Neural cell (in vitro differentiated cells): ENCODE results near the gene TXNIP. TPM values are rescaled to one million over a fixed set of nuclear protein-coding genes. Genes with fewer than 3 reads are reported as not detected.

Experiments
- H2AFZ ChIP-seq: fragments of 200-600, 300-800 bp; sonication (generic), shearing (Covaris generic); 2 replicates; pipeline ENCODE4 v1.6.0; 2014; ENCODE audit warnings: low read depth, mild to moderate bottlenecking, antibody characterized with exemption, low read length, moderate library complexity
- H3F3A ChIP-seq: fragments of 200-600 bp; shearing (Covaris generic); 2 replicates; pipeline ENCODE4 v1.6.1; 2016; ENCODE audit warnings: mild to moderate bottlenecking, moderate library complexity, mixed read lengths, antibody characterized with exemption, low read length; ENCODE audit not compliant: insufficient read depth, poor library complexity, severe bottlenecking
- H3K27ac ChIP-seq: fragments of 200-600, 300-800 bp; sonication (generic), shearing (Covaris generic); 2 replicates; pipeline ENCODE4 v1.5.1; 2014; ENCODE audit warnings: mild to moderate bottlenecking, low read length, moderate library complexity
- H3K27me3 ChIP-seq: fragments of 300-800, 200-600 bp; sonication (generic), shearing (Covaris generic); 2 replicates; pipeline ENCODE4 v1.6.0; 2014; ENCODE audit warnings: mild to moderate bottlenecking, low read depth, low read length, moderate library complexity; ENCODE audit not compliant: insufficient read depth
- H3K36me3 ChIP-seq: fragments of 300-800, 200-600 bp; sonication (generic), shearing (Covaris generic); 2 replicates; pipeline ENCODE4 v1.5.1; 2014; ENCODE audit warnings: mild to moderate bottlenecking, antibody characterized with exemption, low read length, moderate library complexity; ENCODE audit not compliant: insufficient read depth
- H3K4me2 ChIP-seq: fragments of 300-800, 200-600 bp; sonication (generic), shearing (Covaris generic); 2 replicates; pipeline ENCODE4 v1.6.0; 2014; ENCODE audit warnings: mild to moderate bottlenecking, low read length
- H3K4me3 ChIP-seq: fragments of 300-800, 200-600 bp; sonication (generic), shearing (Covaris generic); 2 replicates; pipeline ENCODE4 v1.5.1; 2014; ENCODE audit warnings: mild to moderate bottlenecking, low read length, moderate library complexity
- H3K79me2 ChIP-seq: fragments of 200-600 bp; shearing (Covaris generic); replicated peaks from 2 replicates; pipeline ENCODE4 v1.6.0; 2014; ENCODE audit warnings: mild to moderate bottlenecking, low read length, moderate library complexity; ENCODE audit not compliant: insufficient read depth
- H3K9ac ChIP-seq: fragments of 300-800, 200-600 bp; sonication (generic), shearing (Covaris generic); 2 replicates; pipeline ENCODE4 v1.6.1; 2016; ENCODE audit warnings: mild to moderate bottlenecking, low read length, mixed read lengths
- H3K9me2 ChIP-seq: fragments of 200-600 bp; shearing (Covaris generic); 2 replicates; pipeline ENCODE4 v1.6.1; 2016; ENCODE audit warnings: mild to moderate bottlenecking, low read length, mixed read lengths; ENCODE audit not compliant: insufficient read depth
- H3K9me3 ChIP-seq: fragments of 200-600, 300-800 bp; sonication (generic), shearing (Covaris generic); 2 replicates; pipeline ENCODE4 v1.6.1; 2016; ENCODE audit warnings: mild to moderate bottlenecking, mixed run types, low read length, moderate library complexity, mixed read lengths
- H4K20me1 ChIP-seq: fragments of 200-600 bp; shearing (Covaris generic); 2 replicates; pipeline ENCODE4 v1.6.1; 2016; ENCODE audit warnings: mild to moderate bottlenecking, mixed run types; ENCODE audit not compliant: insufficient read depth
- EP300 ChIP-seq: fragments of 450-650 bp; conservative IDR thresholded peaks from 2 replicates; pipeline ENCODE4 v1.6.1; 2014; ENCODE audit warnings: antibody characterized with exemption, mild to moderate bottlenecking, moderate library complexity; ENCODE audit not compliant: poor library complexity, severe bottlenecking
- EZH2 ChIP-seq: fragments of 200-600, 300-800 bp; shearing (Covaris generic), sonication (generic); IDR thresholded peaks from 2 replicates; pipeline ENCODE4 v1.6.1; 2014; ENCODE audit warnings: antibody characterized with exemption, low read length, borderline replicate concordance, mild to moderate bottlenecking; ENCODE audit not compliant: insufficient read depth, poor library complexity, severe bottlenecking
- POLR2AphosphoS5 ChIP-seq: IDR thresholded peaks from 2 replicates; pipeline ENCODE4 v1.6.1; 2012
- RAD21 ChIP-seq: fragments of 450-650 bp; conservative IDR thresholded peaks from 2 replicates; pipeline ENCODE4 v1.6.1; 2014; ENCODE audit warnings: antibody characterized with exemption, mild to moderate bottlenecking, moderate library complexity
- SMC3 ChIP-seq: fragments of 450-650 bp; conservative IDR thresholded peaks from 2 replicates; pipeline ENCODE4 v1.6.1; 2014; ENCODE audit warnings: antibody characterized with exemption, mild to moderate bottlenecking, moderate library complexity; ENCODE audit not compliant: poor library complexity
- TAF1 ChIP-seq: IDR thresholded peaks from 2 replicates; pipeline ENCODE4 v1.6.1; 2012; ENCODE audit warnings: low read depth
- polyA plus RNA-seq: library from polyadenylated mRNA; depleted of rRNA; stranded (reverse); fragments of >200 nt; gene quantifications from 2 replicates; pipeline ENCODE4 v1.2.3, GENCODE V29; 2014
- TF ChIP-seq, protein P1 (sequence below): IDR thresholded peaks from 2 replicates; pipeline ENCODE4 v1.6.1; 2012; ENCODE audit warnings: borderline replicate concordance
- TF ChIP-seq, protein P2 (sequence below): fragments of 450-650 bp; IDR thresholded peaks from 2 replicates; pipeline ENCODE4 v1.5.1; 2014; ENCODE audit warnings: antibody characterized with exemption, mild to moderate bottlenecking, moderate library complexity; ENCODE audit not compliant: poor library complexity, severe bottlenecking

Gene TXNIP
- polyA plus RNA-seq, 1 donor from 2014 or later: 140 TPM

DNA sequence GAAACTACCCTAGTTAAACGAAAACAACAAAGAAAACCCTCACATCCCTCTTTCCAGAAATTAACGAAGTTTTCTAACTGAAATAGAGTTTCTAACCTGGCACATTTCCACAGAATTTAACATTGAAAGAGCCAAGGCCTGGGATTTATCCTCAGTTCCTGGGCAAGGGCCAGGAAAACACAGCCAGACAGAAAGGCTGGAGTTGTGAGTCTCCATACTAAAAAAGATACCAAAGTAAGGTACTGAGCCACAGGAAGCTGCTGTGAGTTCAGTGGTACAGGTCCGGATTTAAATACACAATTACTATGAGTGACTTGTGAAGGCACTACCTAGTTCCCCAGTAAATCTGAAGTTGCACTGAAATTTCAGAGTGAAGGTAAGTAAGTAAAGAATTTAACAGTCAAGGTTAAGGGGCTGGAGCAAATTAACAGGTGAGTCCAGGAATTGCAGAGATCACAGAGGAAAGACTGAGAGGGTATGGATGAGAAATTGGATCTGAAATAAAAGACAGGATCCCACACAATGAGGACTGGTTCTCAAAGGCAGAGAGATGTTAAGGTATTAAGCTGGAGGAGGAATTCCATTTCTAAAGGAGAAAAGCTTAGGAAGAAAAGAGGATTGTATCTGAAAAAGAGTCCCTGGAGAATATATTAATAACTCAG, 39.5 kb downstream of the TXNIP start:
- Histone ChIP-seq H3K9ac (peak overlapping the region; percentile 86), H2AFZ (peak overlapping the region; percentile 2), H3K9me3 (no peaks in the 10 kb centered on the region), H3K9me2 (no peaks in the 10 kb centered on the region), H4K20me1 (no peaks in the 10 kb centered on the region), H3K27me3 (peaks cover 19% of the 10 kb centered on the region), H3K27ac (peak overlapping the region; percentile 82), H3F3A (no peaks in the 10 kb centered on the region), H3K36me3 (no peaks in the 10 kb centered on the region), H3K4me3 (peak overlapping the region; percentile 77), H3K79me2 (peaks cover 45% of the 10 kb centered on the region), H3K4me2 (peak overlapping the region; percentile 68)
- TF ChIP-seq TAF1: peak; percentile 61
- TF ChIP-seq, protein P1, sequence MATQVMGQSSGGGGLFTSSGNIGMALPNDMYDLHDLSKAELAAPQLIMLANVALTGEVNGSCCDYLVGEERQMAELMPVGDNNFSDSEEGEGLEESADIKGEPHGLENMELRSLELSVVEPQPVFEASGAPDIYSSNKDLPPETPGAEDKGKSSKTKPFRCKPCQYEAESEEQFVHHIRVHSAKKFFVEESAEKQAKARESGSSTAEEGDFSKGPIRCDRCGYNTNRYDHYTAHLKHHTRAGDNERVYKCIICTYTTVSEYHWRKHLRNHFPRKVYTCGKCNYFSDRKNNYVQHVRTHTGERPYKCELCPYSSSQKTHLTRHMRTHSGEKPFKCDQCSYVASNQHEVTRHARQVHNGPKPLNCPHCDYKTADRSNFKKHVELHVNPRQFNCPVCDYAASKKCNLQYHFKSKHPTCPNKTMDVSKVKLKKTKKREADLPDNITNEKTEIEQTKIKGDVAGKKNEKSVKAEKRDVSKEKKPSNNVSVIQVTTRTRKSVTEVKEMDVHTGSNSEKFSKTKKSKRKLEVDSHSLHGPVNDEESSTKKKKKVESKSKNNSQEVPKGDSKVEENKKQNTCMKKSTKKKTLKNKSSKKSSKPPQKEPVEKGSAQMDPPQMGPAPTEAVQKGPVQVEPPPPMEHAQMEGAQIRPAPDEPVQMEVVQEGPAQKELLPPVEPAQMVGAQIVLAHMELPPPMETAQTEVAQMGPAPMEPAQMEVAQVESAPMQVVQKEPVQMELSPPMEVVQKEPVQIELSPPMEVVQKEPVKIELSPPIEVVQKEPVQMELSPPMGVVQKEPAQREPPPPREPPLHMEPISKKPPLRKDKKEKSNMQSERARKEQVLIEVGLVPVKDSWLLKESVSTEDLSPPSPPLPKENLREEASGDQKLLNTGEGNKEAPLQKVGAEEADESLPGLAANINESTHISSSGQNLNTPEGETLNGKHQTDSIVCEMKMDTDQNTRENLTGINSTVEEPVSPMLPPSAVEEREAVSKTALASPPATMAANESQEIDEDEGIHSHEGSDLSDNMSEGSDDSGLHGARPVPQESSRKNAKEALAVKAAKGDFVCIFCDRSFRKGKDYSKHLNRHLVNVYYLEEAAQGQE: peak; percentile 9
- TF ChIP-seq, protein P2, sequence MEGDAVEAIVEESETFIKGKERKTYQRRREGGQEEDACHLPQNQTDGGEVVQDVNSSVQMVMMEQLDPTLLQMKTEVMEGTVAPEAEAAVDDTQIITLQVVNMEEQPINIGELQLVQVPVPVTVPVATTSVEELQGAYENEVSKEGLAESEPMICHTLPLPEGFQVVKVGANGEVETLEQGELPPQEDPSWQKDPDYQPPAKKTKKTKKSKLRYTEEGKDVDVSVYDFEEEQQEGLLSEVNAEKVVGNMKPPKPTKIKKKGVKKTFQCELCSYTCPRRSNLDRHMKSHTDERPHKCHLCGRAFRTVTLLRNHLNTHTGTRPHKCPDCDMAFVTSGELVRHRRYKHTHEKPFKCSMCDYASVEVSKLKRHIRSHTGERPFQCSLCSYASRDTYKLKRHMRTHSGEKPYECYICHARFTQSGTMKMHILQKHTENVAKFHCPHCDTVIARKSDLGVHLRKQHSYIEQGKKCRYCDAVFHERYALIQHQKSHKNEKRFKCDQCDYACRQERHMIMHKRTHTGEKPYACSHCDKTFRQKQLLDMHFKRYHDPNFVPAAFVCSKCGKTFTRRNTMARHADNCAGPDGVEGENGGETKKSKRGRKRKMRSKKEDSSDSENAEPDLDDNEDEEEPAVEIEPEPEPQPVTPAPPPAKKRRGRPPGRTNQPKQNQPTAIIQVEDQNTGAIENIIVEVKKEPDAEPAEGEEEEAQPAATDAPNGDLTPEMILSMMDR: no peak

DNA sequence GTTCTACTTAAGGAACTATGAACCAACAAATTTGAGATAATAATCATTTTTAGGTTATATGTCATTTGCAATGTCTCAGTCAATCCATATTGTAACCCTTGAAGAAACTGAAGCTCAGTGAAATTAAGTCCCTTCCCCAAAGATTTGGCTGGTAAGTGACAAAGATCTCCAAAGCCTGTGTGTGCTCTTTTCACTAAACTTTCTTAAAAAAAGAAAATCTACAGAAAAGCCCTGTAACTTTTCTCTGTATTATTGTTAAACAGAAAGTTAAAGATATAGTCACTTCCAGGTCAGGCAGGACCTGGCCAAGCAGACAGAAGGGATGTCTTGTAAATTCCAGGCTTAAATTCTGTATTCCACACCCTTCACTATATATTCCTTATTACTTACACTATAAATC, 40.0 kb downstream of the TXNIP start:
- H2AFZ ChIP-seq: no peak overlapping the region
- no peaks in the 10 kb centered on the region for H3K9me2 ChIP-seq
- no peaks in the 10 kb centered on the region for H4K20me1 ChIP-seq
- peaks cover 45% of the 10 kb centered on the region for H3K79me2 ChIP-seq
- no peaks in the 10 kb centered on the region for H3K36me3 ChIP-seq
- H3K27me3 ChIP-seq: peaks cover 13% of the 10 kb centered on the region
- peak overlapping the region; percentile 77 for H3K4me3 ChIP-seq
- no peaks in the 10 kb centered on the region for H3F3A ChIP-seq
- TF ChIP-seq SMC3 (no peak), POLR2AphosphoS5 (no peak), EP300 (no peak), EZH2 (no peak), TAF1 (no peak), RAD21 (no peak)
- TF ChIP-seq, protein P2: no peak
- H3K27ac ChIP-seq: peak overlapping the region; percentile 82
- peak overlapping the region; percentile 86 for H3K9ac ChIP-seq
- H3K4me2 ChIP-seq: peak overlapping the region; percentile 68
- H3K9me3 ChIP-seq: no peaks in the 10 kb centered on the region
